SU-DHL-6 (cell line): ENCODE data around the gene ERC1.
A peak's percentile ranks its signal among the peaks of the same experiment; 100 is the strongest.

Experiments
- H2AFZ ChIP-seq: fragments of 200-600 bp; sonication (generic); 2 replicates; pipeline ENCODE4 v1.6.1; 2014; ENCODE audit warnings: low read depth, mild to moderate bottlenecking, moderate library complexity, mixed read lengths, antibody characterized with exemption, low read length; ENCODE audit not compliant: severe bottlenecking
- H3F3A ChIP-seq: fragments of 200-600 bp; shearing (Covaris generic); 2 replicates; pipeline ENCODE4 v1.6.0; 2016; ENCODE audit warnings: antibody characterized with exemption, mild to moderate bottlenecking; ENCODE audit not compliant: insufficient read depth
- H3K27ac ChIP-seq: fragments of 200-600 bp; sonication (generic); 2 replicates; pipeline ENCODE4 v1.5.1; 2016; ENCODE audit warnings: low read depth, mild to moderate bottlenecking, low read length, moderate library complexity, mixed read lengths
- H3K27me3 ChIP-seq: fragments of 200-600 bp; sonication (generic), shearing (Covaris generic); 2 replicates; pipeline ENCODE4 v1.6.0; 2014; ENCODE audit warnings: mild to moderate bottlenecking, low read length
- H3K36me3 ChIP-seq: fragments of 200-600 bp; sonication (generic); 2 replicates; pipeline ENCODE4 v1.6.1; 2014; ENCODE audit warnings: mild to moderate bottlenecking, low read length, mixed read lengths
- H3K4me2 ChIP-seq: fragments of 300-600, 200-600 bp; shearing (Covaris generic), sonication (generic); 2 replicates; pipeline ENCODE4 v1.6.0; 2014; ENCODE audit warnings: low read length, low read depth, mild to moderate bottlenecking; ENCODE audit not compliant: poor library complexity, severe bottlenecking
- H3K4me3 ChIP-seq: fragments of 200-600 bp; sonication (generic); 2 replicates; pipeline ENCODE4 v1.5.1; 2014; ENCODE audit warnings: antibody characterized with exemption, low read length, mild to moderate bottlenecking, mixed read lengths; ENCODE audit not compliant: insufficient read depth, poor library complexity, severe bottlenecking
- H3K79me2 ChIP-seq: fragments of 200-600 bp; sonication (generic); 2 replicates; pipeline ENCODE4 v1.6.1; 2014; ENCODE audit warnings: mild to moderate bottlenecking, low read length, moderate library complexity; ENCODE audit not compliant: insufficient read depth
- H3K9ac ChIP-seq: fragments of 200-600 bp; sonication (generic); 2 replicates; pipeline ENCODE4 v1.7.0; 2014; ENCODE audit warnings: mild to moderate bottlenecking, low read length
- H3K9me2 ChIP-seq: fragments of 200-600 bp; sonication (generic); replicated peaks from 2 replicates; pipeline ENCODE4 v1.6.1; 2014; ENCODE audit warnings: low read length; ENCODE audit not compliant: insufficient read depth
- H3K9me3 ChIP-seq: fragments of 200-600 bp; sonication (generic); 2 replicates; pipeline ENCODE4 v1.6.1; 2014; ENCODE audit warnings: low read length, mixed read lengths; ENCODE audit not compliant: insufficient read depth
- H4K20me1 ChIP-seq: fragments of 200-600 bp; sonication (generic); 2 replicates; pipeline ENCODE4 v1.6.1; 2014; ENCODE audit warnings: low read depth, mild to moderate bottlenecking, antibody characterized with exemption, low read length, moderate library complexity, mixed read lengths
- CTCF ChIP-seq: fragments of 200-600 bp; sonication (generic); IDR thresholded peaks from one replicate; pipeline ENCODE4 v1.5.1; 2017; ENCODE audit warnings: antibody characterized with exemption, mild to moderate bottlenecking, low read length, moderate library complexity; ENCODE audit not compliant: insufficient read depth, poor library complexity, severe bottlenecking
- EZH2phosphoT487 ChIP-seq: fragments of 200-600 bp; sonication (generic), shearing (Covaris generic); conservative IDR thresholded peaks from 2 replicates; pipeline ENCODE4 v1.6.1; 2018; ENCODE audit warnings: mild to moderate bottlenecking, antibody characterized with exemption, low read length, moderate library complexity, mixed read lengths

Gene ERC1

GRCh38 chr12:1083889-1084262, 92.9 kb downstream of the ERC1 start:
- Histone ChIP-seq H3K36me3 (no peaks in the 10 kb centered on the region), H2AFZ (no peak overlapping the region), H3K9me2 (no peaks in the 10 kb centered on the region), H3K27ac (no peak overlapping the region), H4K20me1 (no peaks in the 10 kb centered on the region), H3K79me2 (no peaks in the 10 kb centered on the region), H3K4me3 (no peak overlapping the region), H3K9ac (no peak overlapping the region), H3K27me3 (no peaks in the 10 kb centered on the region), H3F3A (peaks cover 6% of the 10 kb centered on the region; the same call in 1 of the 2 replicates), H3K4me2 (no peak overlapping the region), H3K9me3 (no peaks in the 10 kb centered on the region)
- no peak for TF ChIP-seq EZH2phosphoT487
- no peak for TF ChIP-seq CTCF

DNA sequence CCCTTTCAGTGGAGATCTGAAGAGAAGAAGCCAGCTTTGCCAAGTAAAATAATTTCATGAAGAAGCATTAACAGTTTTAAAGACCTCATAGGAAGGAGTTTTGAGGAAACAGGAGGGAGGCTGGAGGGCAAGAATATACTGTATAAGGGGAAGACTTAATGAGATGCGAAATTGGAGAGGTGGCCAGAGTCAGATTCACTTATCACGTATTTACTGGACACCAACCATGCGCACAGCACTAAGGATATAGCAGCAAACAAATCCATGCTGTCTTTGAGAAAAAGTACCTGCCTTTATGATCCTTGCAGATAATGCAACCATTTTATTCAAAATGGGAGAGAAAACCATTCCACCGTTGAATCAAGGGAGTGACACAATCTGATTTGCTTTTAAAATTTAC, 100.3 kb downstream of the ERC1 start:
- H3K9me2 ChIP-seq, result no peaks in the 10 kb centered on the region
- no peaks in the 10 kb centered on the region for H3K9me3 ChIP-seq
- no peaks in the 10 kb centered on the region for H4K20me1 ChIP-seq
- no peak for TF ChIP-seq CTCF
- TF ChIP-seq EZH2phosphoT487, result no peak
- no peaks in the 10 kb centered on the region for H3K79me2 ChIP-seq
- no peaks in the 10 kb centered on the region for H3K27me3 ChIP-seq
- H3K4me2 ChIP-seq, result no peak overlapping the region
- H3K9ac ChIP-seq, result no peak overlapping the region
- H2AFZ ChIP-seq, result no peak overlapping the region
- no peak overlapping the region for H3K27ac ChIP-seq
- no peaks in the 10 kb centered on the region; the same call in 1 of the 2 replicates for H3F3A ChIP-seq
- H3K36me3 ChIP-seq, result no peaks in the 10 kb centered on the region
- H3K4me3 ChIP-seq, result no peak overlapping the region

DNA sequence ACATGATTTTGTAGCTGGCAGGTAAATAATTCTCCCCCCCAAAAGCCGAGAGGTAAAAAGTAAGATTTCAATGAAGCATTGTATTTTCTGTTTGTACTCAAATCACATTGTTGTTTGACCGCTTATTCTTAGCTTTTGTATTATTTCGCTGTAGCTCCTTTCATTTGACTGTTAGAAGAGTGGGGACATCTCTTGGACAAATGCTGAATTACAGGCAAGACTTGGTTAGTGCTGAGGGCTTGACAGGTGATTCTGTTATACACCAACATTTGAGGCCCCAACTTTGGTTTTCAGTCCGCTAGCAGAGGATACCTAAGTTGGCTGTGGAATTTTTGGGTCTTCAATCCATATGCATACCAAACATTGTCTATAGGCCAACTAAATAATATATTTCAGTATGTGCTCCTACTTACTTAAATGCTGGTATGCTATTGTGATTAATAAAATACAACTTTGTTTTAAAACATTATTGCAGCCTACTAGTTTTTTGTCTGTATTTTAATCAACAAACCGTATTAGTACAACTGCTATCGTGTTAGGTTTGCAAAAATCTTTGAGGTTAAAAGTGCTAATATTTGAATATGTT, 102.2 kb downstream of the ERC1 start:
- Histone ChIP-seq H3K27ac (no peak overlapping the region), H4K20me1 (no peaks in the 10 kb centered on the region), H3K27me3 (no peaks in the 10 kb centered on the region), H3K9me3 (no peaks in the 10 kb centered on the region), H3K9me2 (no peaks in the 10 kb centered on the region), H3F3A (no peaks in the 10 kb centered on the region; the same call in 1 of the 2 replicates), H3K4me3 (no peak overlapping the region), H2AFZ (no peak overlapping the region), H3K79me2 (no peaks in the 10 kb centered on the region), H3K4me2 (no peak overlapping the region), H3K9ac (no peak overlapping the region), H3K36me3 (no peaks in the 10 kb centered on the region)
- TF ChIP-seq CTCF (peak; percentile 80), EZH2phosphoT487 (no peak)
